GM21825 (cell line): Measurements from ENCODE around the gene MYO5B.
"Not testable (repeated sequence)": the region's sequence is repeated elsewhere in the genome, so short reads cannot be mapped to it uniquely, and the experiment has no call there.

Experiments
- ATAC-seq: cut with Tn5 transposase; IDR thresholded peaks from one replicate; pipeline ENCODE4 v1.9.1; 2021; ENCODE audit warnings: mild to moderate bottlenecking, moderate library complexity; ENCODE audit not compliant: unreplicated experiment

MYO5B gene

DNA sequence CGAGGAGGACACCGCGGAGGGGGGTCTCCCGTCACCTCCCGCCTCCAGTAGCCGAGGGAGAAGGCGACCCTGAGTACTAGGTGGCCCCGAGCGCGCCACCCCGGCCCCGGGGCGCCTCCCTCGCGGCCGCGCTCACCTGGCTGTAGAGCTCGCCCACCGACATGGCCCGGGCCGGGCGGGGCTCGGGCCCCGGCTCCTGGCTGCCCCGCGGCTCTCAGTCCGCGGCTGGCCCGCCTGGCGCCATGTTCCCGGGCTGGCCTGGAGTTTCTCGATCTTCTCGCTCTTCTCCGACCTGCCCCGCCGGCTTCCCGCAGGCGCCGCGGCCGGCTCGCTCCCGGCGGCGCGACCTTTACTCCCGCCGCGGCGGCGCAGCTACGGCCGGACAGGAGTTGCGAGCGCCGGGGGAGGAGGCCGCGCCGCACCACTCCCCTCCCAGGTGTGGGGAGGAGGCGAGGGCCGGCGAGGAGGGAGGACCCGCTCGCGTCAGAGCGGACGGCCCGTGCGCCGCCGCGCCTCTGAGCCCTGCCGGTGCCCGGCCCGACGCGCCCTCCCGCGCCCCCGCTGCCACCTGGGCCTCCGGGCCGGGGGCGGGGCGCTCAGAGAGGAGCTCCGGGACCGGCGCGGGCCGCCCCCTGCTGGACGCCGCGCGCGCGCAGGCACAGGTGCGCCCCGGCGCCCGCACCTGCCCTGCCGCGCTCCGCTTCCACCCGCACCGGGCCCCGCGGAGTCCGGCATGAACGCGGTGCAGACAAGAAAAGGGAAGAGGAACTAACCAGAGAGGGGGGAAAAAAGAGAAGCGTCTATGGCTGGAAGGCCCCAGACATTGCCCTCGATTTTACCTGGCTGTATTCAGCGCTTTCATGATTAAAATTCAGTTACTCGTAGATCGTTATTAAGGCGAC lies at the start of gene MYO5B:
Gene MYO5B (minus strand): TSS at position 517 of the 902 bp plus-strand sequence. CDS start 354 bp downstream, at position 163.
- peak; percentile 70 for ATAC-seq

DNA sequence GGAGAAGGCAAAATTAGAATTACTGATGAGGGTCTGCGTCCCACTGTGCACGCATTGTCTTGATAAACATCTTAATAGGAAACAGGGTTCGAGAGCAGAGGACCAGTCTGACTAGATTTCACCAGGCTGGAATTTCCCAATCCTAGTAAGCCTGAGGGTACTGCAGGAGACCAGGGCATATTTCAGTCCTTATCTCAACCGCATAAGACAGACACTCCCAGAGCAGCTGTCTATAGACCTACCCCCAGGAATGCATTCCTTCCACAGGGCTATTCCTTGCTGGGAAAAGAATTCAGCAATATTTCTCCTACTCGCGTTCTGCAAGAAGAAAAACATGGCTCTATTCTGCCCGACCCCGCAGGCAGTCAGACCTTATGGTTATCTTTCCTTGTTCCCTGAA lies 46.8 kb upstream of the MYO5B start:
- ATAC-seq: not testable (repeated sequence)

GRCh38 chr18:50240080-50240563 lies 45.2 kb upstream of the MYO5B start:
- no peak for ATAC-seq

- no peak for ATAC-seq
Measured at GRCh38 chr18:50232419-50232818, 37.5 kb upstream of the MYO5B start.

DNA sequence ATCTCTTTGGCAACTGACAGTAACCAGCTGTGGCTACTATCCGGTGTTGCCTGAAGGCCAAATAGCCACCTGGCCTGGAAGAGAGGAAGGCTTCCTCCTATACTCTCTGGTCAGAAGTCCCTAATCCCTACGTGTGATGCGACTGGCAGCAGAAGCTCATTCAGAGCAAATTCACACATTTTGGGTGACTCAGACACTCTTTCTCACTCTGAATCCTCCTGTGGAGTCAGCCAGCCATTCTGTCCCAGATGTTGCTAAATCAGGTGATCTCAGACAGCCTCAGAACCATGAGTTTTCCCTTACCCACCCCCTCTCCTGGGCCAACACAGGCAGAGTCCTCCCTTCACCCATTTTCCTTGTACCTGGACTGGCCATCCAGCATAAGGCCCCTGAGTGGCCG lies 36.7 kb upstream of the MYO5B start:
- no peak for ATAC-seq

DNA sequence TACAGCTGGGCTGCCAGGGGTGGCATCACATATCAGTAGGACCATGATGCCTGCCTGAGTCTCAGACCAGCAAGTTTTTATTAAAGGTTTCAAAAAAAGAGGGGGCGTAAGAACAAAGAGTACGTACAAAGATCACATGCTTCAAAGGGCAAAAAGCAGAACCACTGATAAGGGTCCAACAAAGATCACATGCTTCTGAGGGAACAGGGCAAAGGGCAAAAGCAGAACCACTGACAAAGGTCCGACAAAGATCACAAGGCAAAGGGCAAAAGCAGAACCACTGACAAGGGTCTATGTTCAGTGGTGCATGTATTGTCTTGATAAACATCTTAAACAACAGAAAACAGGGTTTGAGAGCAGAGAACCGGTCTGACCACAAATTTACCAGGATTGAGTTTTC lies 25.3 kb upstream of the MYO5B start:
- ATAC-seq: not testable (repeated sequence)

GRCh38 chr18:50218432-50219197 lies 23.7 kb upstream of the MYO5B start:
- ATAC-seq: peak; percentile 58

GRCh38 chr18:50209311-50209710 lies 14.4 kb upstream of the MYO5B start:
- no peak for ATAC-seq

DNA sequence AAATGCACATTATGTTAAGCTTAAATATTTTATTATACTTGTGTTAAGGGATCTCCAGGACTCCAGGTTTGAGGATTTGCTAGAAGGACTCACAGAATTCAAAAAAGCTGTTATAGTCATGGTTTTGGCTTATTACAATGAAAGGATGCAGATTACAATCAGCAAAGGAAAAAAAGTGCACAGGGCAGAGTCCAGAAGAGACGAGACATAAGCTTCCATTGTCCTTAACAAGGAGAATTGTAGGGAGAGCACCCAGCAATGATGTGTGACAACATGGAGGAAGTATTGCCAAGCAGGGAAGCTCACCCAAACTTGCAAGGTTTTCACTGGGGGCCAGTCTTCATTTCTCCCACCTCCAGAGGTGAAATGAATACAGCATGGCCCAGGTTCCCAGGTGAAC lies 12.8 kb upstream of the MYO5B start:
- no peak for ATAC-seq

DNA sequence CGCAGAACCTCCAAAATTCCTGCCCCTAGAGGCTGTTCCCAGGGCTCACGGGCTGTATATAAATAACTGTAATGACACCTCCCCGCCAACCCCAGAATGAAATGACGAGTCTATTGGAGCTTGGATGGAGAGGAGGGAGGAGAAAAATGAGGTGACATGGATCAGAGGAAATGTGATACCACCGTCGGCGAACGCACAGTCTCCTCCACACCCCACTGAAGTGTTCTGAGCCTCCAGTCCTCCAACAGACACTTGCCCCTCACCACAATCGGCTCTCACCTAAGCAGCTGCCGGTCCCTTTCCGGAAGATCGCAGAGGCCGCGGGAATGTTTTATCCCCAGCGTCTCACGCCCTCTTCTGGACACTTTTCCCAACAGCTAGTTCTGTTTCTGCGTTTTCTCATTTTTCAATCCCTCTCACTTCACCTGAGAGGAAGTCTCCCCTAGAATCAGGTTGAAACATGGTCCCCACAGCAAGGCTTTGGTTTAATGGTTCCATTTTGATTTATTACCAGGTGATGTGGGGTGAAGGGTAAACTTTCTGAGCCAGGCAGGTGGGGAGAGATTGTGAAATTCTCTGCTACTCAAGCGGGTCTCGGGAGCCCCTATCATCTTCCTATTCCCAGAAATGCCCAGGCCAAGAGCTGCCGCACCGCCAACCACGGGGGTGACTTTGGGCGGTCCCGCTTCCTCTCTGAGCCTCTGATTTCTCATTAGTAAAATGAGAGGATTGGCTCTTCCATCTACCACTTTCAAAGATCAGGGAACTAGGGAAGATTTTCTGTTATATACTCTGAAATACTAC lies 9.1 kb upstream of the MYO5B start:
- ATAC-seq: no peak

- ATAC-seq: no peak
Measured at GRCh38 chr18:50201476-50202018, 6.6 kb upstream of the MYO5B start.

DNA sequence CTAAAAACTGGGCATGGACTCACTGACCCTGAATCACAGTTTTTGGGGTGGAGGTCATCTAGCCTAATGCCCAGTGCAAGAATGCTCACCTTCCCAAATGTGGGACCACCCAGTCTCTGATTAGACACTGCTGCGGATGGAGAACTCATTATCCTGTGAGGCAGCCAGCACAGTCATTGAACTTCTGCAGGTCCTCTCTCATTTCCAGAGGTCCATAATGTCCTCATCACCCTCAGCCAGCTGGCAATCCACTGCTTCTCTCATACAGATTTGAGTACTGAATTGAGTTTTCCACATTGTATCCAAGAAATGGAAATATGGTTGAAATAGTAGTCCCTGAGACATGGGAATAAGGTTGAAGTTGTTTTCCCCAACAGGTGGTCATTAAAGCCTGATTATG lies 5.0 kb upstream of the MYO5B start:
- no peak for ATAC-seq

DNA sequence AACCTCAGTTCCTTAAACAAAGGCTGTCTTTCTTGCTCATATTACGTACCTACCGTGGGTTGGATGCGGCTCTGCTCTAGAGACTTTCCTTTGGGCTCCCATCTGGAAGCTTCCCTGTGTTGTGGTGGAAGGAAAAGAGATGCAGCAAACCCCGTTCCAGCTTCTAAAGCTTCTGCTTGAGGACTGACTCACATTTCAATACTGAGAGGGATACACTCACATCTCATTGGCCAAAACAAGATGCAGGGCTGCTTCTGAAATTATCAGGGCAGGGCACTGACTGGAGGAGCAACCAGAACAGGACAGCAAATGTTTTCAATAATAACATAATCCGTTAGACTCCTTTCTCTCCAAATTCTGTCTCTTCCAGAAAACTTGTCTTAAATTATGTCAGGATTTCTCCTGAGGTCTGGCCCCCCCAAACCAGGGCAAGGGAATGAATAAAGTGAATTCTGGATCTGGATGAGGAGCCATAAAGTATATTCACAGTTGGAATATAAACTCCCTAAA lies 4.5 kb upstream of the MYO5B start:
- ATAC-seq: no peak

DNA sequence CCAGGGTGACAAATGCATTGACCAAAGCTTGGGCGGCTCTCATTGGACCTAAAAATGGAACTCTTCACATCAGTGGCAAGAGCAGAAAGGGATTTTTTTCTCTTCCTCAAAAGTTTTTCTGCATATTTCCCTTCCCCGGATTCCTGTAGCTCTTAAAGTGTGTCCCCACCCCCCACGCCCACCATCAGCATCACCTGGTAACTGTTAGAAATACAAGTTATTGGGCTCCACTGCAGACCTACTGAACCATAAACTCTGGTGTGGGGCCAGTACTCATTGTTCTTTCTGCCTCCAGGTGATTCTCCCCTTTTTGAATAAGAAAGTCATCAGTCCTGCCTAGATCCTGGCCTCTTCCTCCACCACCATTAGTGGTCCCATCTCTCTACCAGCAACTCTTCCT lies 1.3 kb upstream of the MYO5B start:
- ATAC-seq: no peak

GRCh38 chr18:50195689-50196088 lies 742 bp upstream of the MYO5B start:
- no peak for ATAC-seq

GRCh38 chr18:50193796-50194630 lies 934 bp downstream of the MYO5B start:
- ATAC-seq: peak; percentile 23

GRCh38 chr18:50192995-50193795 lies 1.8 kb downstream of the MYO5B start:
- no peak for ATAC-seq

GRCh38 chr18:50190926-50191325 lies 4.0 kb downstream of the MYO5B start:
- no peak for ATAC-seq

DNA sequence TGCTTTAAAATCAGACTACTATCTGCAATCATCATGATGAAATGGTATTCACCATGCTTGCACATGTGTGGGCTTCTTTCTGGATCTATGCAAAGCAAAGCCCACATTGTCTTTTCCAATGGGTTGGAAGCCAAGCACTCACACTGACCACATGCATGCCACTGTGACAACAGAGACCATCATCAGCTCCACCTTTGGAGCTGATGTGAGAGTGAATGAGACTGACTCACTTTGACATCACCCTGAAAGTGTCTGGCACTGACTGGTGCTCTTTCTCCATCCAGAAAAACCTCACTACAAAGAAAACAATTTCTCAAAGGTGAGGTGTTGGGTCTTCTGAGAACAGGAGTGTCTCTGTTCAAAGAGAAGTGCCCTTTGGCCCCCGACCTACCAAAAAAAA lies 4.7 kb downstream of the MYO5B start:
- no peak for ATAC-seq
